H7 (cell line): Measurements from ENCODE around the gene TARDBP. TPM values are rescaled to one million over a fixed set of nuclear protein-coding genes. Genes with fewer than 3 reads are reported as not detected.

Experiments
- DNase-seq: peaks from one replicate; pipeline ENCODE4 v3.0.0; 2012
- H3K27me3 ChIP-seq: 2 replicates; pipeline ENCODE4 v1.6.0; 2011; ENCODE audit warnings: mild to moderate bottlenecking, low read length; ENCODE audit not compliant: control insufficient read depth, insufficient read depth
- H3K36me3 ChIP-seq: replicated peaks from 2 replicates; pipeline ENCODE4 v1.5.1; 2011; ENCODE audit warnings: low read length; ENCODE audit not compliant: control insufficient read depth, insufficient read depth
- H3K4me3 ChIP-seq: 2 replicates; pipeline ENCODE4 v1.5.1; 2011; ENCODE audit warnings: low read depth, mild to moderate bottlenecking, control low read depth, low read length, moderate library complexity; ENCODE audit not compliant: insufficient read depth
- total RNA-seq: library from RNA; depleted of rRNA; stranded (reverse); fragments of >200 nt; shearing (Covaris generic); gene quantifications from 2 replicates; pipeline ENCODE4 v1.2.3, GENCODE V29; 2014; rRNA removed

TARDBP gene
- total RNA-seq: 91.4 and 96.7 TPM in 2 replicates

DNA sequence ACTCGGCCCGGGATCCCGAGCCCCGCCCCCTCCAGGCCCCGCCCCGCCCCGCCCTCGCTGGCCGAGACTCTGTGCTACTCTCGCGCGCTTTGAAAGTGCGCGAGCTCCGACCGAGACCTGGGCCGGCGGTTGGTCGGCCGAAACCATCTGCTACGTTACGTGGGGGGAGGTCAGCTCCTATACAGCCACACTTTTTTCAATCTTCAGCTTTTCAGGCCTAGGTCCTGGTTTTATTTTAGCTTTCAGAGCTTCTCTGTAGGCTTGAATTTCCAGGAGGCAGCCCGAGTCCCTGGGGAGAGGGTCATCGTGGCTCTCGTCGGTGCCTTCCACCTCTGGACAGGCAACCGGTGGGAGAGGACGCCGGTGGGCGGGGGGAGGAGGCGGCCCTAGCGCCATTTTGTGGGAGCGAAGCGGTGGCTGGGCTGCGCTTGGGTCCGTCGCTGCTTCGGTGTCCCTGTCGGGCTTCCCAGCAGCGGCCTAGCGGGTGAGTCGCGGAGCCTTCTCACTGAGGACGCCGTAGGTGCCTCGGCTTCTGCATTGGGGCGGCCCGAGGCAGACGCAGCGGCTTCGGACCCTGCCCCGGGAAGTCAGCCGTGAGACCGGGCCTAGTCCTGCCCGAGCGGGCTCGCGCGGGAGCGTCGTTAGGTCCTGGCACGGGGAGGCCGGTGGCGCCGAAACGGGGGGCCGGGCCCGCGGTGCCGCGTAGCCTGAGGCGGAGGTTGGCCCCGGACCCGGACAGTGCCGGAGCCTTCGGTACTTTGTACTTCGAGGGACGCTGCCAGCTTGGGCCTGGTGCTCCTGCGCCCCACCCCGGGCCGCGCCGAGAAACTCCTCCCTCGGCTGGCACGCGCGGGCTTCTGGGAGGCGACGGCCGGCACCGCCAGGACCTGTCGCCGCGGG lies at the start of gene TARDBP:
Gene TARDBP, plus strand, starts transcription at position 395 of the 900 bp plus-strand sequence. CDS start 1,074 bp downstream, outside the sequence.
- Histone ChIP-seq H3K27me3 (no peaks in the 10 kb centered on the region), H3K4me3 (peak within 1 kb of the TSS; percentile 100), H3K36me3 (peaks cover 17% of the 10 kb centered on the region)
- DNase-seq: peak; percentile 99

DNA sequence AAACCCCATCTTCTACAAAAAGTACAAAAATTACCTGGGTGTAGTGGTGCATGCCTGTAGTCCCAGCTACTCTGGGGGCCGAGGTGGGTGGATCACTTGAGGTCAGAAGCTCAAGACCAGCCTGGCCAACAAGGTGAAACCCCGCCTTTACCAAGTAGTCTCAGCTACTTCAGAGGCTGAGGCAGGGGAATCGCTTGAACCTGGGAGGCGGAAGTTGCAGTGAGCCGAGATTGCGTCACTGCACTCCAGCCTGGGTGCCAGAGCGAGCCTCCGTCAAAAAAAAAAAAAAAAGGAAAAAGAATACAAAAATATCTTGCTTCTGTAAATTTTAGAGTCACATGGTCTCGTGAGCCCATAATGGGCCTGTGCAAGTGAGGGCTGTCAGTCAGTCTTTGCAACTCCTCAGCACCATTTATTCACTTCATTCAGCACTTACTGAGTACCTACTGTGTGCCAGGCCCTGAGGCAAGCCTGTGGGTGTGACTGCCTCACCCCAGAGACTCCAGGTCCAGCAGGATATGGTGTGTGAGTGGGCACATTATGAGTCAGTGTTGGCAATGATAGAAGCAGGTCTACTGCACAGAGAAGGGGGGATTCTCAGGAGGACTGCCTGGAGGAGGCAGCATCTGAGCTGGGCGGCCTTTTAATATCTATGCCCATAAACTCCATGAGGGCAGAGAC lies 46.8 kb upstream of the TARDBP start:
- H3K27me3 ChIP-seq: no peaks in the 10 kb centered on the region; the same call in 1 of the 2 replicates
- no peaks in the 10 kb centered on the region for H3K36me3 ChIP-seq
- no peak for DNase-seq
- no peak overlapping the region for H3K4me3 ChIP-seq

DNA sequence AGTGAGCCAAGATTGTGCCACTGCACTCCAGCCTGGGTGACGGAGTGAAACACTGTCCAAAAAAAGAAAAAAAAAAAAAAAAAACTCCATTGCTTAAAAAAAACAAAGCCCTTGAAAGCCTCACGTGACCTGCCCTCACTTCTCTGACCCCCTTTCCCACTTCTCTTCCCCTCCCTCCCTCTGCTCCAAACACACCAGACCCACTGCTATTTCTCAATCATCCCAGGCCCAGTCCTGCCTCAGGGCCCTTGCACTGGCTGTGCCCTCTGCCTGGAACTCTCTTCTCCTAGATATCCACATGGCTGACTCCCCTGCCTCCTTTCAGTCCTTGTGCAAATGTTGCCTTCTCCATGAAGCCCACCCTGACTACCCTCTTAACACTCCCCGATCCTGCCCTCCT lies 45.4 kb upstream of the TARDBP start:
- DNase-seq: no peak
- Histone ChIP-seq H3K27me3 (no peaks in the 10 kb centered on the region; the same call in 1 of the 2 replicates), H3K4me3 (no peak overlapping the region), H3K36me3 (no peaks in the 10 kb centered on the region)

DNA sequence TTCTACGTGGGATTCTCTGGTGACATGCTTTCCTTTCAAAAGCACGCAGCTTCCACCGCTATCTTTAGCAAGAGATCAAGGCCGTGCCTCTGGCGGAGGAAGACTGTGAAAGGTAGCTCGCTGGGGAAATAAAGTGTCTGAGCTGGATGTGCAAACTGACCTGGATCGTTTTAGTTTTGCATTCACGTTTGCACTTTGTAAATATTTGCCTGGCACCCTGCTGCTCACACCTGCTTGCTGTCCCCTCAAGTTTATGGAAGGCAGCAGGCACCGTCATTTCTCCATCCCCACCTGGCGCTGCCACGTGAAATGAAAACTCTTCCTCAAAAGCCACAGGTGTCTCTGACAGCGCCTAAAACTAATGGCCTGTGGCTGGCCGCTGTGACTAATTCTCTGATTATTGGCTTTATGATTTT lies 44.0 kb upstream of the TARDBP start:
- Histone ChIP-seq H3K4me3 (no peak overlapping the region), H3K36me3 (no peaks in the 10 kb centered on the region), H3K27me3 (no peaks in the 10 kb centered on the region; the same call in 1 of the 2 replicates)
- DNase-seq: peak; percentile 33

DNA sequence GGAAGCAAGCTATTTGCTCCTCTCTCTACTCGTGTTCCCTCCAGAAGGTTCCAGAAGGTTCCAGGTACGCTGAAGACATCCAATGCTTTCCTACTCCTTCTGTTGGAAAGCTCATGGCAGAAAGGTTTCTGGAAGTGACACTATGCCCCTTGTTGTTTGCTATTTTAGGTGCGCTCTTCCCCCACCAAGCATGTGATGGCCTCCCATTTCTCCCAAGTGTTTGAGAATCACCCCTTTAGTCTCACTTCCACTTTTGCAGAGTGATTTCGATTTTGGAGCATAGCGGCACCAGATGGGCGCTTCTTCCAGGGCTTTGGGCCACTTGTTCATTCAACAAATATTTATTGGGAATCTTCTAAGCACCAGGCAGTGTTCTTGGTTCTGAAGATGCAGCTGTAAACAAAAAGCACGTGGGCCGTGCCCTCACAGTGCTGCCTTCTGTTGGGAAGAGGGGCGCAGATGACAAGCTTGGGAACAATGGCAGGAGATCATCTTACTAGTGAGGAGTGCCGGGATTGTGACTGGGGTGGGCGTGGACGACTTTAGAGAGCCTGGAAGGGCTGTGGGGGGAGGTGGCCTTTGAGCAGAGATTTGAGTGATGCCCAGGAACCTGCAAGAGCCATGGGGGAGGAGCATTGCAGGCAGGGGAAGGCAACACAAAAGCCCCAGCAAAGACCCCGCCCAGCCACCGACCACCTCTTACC lies 43.0 kb upstream of the TARDBP start:
- Histone ChIP-seq H3K4me3 (no peak overlapping the region), H3K27me3 (no peaks in the 10 kb centered on the region; the same call in 1 of the 2 replicates), H3K36me3 (no peaks in the 10 kb centered on the region)
- peak; percentile 73 for DNase-seq

DNA sequence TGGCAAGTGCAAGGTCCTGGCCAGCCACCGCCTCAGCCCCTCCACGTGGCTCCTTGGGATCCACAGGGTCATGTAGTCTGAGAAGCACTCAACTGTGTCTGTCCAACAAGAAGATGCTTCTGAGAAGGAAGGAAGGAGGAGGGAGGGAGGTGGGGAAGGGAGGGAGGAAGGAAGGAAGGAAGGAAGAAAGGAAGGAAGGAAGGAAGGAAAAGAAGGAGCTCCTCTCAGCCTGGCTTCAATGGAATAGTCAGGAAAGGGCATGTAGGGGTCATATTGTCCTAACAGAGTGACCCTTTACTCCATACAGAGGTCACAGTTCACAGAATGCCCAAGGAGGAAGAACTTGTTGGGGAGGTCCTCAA lies 42.5 kb upstream of the TARDBP start:
- Histone ChIP-seq H3K36me3 (no peaks in the 10 kb centered on the region), H3K4me3 (no peak overlapping the region), H3K27me3 (no peaks in the 10 kb centered on the region; the same call in 1 of the 2 replicates)
- DNase-seq: no peak

DNA sequence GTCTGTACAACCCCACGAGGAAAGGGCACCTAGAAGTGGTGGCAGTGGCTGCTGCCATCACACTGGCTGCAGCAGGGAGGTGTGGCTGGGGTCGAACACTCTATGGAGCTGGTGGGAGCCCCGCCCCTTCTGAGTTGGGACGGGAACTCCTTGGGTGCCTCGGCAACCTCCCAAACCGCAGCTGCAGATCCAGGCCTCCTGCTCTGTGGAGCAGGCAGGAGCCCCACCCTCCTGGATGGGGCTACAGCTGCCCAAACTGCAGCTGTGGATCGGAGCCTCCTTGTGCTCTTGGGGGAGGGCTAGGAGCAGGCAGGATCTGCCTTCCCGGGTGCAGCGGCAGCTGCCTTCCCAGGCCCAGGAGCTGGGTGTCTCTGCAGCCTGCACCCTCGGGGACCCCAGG lies 38.9 kb upstream of the TARDBP start:
- no peak overlapping the region for H3K4me3 ChIP-seq
- no peaks in the 10 kb centered on the region for H3K36me3 ChIP-seq
- peak; percentile 66 for DNase-seq
- no peaks in the 10 kb centered on the region; the same call in 1 of the 2 replicates for H3K27me3 ChIP-seq

DNA sequence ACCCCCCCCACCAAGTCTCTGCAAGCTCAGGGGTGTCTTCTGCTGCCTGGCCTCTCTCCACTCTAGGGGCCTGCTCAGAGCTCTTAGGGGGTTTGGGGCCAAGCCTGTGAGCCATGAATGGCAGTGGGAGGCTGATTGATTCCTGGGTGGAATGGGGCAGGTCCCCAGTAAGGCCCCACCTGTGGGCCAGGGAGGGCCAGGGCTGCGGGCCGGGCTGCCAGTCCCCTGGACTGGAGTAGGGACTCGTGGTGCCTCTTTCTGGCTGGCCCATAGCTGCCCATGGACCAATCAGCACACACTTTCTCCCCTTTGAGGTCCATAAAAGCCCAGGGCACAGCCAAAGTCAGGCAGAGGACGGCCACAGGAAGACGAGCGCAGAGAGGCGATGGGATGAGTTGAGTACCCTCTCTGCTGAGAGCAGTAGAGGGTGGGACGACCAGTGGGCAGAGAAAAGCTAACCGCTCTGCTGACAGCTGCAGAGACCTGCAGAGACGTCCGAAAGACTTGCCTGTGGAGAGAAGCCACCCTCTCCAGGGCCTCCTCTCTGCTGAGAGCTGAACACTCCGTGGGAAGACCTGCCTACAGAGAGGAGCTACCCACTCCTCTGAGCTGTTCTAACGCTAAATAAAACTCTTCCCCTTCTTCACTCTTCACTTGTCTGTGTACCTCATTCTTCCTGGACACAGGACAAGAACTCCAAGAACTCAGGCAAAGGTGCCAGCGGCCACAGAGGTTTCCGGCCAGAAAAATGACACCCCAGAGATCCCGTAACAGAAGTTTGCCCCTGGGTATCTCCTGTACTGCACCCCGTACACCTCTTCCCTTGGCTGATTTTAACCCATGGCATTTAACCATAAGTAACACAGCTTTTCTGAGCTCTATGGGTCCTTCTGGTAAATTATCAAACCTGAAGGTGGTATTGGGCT lies 38.2 kb upstream of the TARDBP start:
- H3K4me3 ChIP-seq: no peak overlapping the region
- DNase-seq: peak; percentile 40
- no peaks in the 10 kb centered on the region for H3K36me3 ChIP-seq
- no peaks in the 10 kb centered on the region; the same call in 1 of the 2 replicates for H3K27me3 ChIP-seq

DNA sequence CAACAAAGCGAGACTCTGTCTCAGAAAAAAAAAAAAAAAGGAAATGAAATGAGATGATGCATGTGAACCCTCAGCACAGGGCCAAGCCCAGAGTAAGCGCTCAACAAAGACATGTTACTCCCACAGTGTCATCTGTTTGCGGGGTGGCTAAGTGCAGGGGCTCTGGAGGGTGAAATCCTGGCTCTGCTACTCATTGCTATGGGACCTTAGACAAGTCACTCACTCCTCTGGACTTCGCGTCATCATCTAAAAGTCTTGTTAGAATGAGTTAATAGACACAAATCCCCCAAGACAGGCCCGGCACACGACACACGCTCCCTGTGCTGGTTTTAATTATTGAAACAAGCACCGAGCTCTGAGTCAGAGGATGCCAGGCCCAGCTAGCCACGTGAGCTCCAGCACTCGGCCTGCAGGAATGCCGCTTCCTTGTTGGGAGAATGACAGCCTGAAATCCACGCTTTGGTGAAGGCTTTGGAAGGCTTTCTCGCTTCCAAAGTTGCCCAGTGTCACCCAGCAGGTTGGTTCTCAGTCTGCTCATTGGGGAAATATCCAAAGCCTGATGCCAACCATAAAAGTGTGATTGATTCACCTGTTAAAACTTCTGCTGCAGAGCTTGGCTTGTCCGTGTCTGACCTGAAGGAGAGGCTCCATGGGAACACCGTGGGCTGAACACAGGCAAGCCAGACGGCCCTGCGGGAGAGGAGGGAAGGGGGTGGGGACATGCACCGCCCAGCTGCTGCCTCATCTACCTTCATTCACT lies 36.7 kb upstream of the TARDBP start:
- no peaks in the 10 kb centered on the region for H3K36me3 ChIP-seq
- H3K27me3 ChIP-seq: no peaks in the 10 kb centered on the region; the same call in 1 of the 2 replicates
- H3K4me3 ChIP-seq: no peak overlapping the region
- peak; percentile 57 for DNase-seq

DNA sequence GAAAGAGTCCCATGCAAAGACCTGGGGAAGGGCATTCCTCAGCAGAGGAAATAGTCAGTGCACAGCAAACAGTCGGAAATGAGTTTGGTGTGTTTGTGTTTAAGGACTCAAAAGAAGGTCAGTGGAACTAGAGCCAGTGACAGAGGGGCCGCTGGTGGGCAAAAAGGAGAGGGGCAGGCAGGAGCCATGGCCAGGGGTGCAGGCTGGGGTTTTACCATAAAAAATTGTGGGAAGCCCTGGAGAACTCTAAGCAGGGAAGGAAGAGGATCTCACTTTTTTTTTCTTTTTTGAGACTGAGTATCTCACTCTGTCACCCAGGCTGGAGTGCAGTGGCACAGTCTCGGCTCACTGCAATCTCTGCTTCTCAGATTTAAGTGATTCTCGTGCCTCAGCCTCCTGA lies 33.7 kb upstream of the TARDBP start:
- no peaks in the 10 kb centered on the region for H3K36me3 ChIP-seq
- H3K4me3 ChIP-seq: no peak overlapping the region
- no peak for DNase-seq
- H3K27me3 ChIP-seq: no peaks in the 10 kb centered on the region; the same call in 1 of the 2 replicates

DNA sequence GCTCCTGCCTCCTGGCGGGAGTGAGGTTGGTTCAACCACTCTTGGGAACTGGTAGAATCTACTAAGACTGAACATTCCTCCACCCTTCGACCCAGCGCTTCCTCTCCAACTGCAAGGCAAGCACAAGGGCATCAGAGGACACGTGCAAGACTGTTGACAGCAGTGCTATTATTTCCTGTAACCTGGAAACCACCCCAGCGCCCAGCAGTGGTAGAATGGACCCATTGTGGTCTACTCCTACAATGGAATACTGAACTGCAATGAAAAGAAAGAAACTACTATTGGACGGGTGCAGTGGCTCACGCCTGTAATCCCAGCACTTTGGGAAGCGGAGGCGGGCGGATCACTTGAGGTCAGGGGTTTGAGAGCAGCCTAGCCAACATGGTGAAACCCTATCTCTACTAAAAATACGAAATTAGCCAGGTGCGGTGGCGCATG lies 33.0 kb upstream of the TARDBP start:
- no peak overlapping the region for H3K4me3 ChIP-seq

DNA sequence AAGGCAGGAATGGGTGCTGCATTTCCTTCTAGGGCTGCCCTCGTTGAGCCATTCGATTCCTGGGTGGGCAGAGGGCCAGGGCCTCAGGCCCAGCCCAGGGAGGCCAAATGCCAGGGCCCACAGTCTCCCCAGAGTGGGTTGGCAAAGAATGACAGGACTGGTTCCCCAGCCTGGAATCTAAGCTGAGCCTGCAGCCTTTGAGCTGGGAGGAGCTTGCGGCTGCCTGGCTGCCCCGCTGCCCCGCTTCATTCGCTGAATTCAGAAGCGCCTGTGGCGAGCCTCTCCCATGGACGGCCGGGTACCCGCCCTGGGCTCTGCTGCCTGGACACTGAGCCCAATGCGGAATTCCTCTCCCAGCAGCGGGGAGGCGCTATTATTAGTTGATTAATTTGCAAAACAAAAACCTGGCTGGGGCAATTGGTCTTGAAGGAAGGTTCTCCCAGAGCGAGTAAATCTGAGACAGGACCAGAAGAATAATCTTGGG lies 32.3 kb upstream of the TARDBP start:
- no peaks in the 10 kb centered on the region; the same call in 1 of the 2 replicates for H3K27me3 ChIP-seq
- H3K36me3 ChIP-seq: no peaks in the 10 kb centered on the region
- H3K4me3 ChIP-seq: no peak overlapping the region
- peak; percentile 96 for DNase-seq

More for the DNA sequence above, 33.0 kb upstream of the TARDBP start:
- DNase-seq: peak; percentile 32
- Histone ChIP-seq H3K27me3 (no peaks in the 10 kb centered on the region; the same call in 1 of the 2 replicates), H3K36me3 (no peaks in the 10 kb centered on the region)
